LNCaP clone FGC (cell line): ENCODE results near the gene SYNE4.
A peak's percentile ranks its signal among the peaks of the same experiment; 100 is the strongest.

ENCODE experiments used
- DNase-seq: peaks from one replicate; pipeline ENCODE4 v3.0.0-alpha.2; 2011; ENCODE audit warnings: low read depth
- H3K4me3 ChIP-seq: 2 replicates; pipeline ENCODE4 v1.5.1; 2011; ENCODE audit warnings: mild to moderate bottlenecking, low read depth, low read length, control low read depth
- TF ChIP-seq, protein P1 (sequence below): IDR thresholded peaks from 2 replicates; pipeline ENCODE4 v1.5.1; 2012; ENCODE audit warnings: mild to moderate bottlenecking; ENCODE audit not compliant: control insufficient read depth, insufficient read depth; ENCODE audit errors: extremely low read depth

The SYNE4 gene

GRCh38 chr19:36009220-36009619 lies 607 bp upstream of the SYNE4 start:
- TF ChIP-seq, protein P1, sequence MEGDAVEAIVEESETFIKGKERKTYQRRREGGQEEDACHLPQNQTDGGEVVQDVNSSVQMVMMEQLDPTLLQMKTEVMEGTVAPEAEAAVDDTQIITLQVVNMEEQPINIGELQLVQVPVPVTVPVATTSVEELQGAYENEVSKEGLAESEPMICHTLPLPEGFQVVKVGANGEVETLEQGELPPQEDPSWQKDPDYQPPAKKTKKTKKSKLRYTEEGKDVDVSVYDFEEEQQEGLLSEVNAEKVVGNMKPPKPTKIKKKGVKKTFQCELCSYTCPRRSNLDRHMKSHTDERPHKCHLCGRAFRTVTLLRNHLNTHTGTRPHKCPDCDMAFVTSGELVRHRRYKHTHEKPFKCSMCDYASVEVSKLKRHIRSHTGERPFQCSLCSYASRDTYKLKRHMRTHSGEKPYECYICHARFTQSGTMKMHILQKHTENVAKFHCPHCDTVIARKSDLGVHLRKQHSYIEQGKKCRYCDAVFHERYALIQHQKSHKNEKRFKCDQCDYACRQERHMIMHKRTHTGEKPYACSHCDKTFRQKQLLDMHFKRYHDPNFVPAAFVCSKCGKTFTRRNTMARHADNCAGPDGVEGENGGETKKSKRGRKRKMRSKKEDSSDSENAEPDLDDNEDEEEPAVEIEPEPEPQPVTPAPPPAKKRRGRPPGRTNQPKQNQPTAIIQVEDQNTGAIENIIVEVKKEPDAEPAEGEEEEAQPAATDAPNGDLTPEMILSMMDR = no peak
- DNase-seq = peak; percentile 27
- peak overlapping the region; percentile 92 for H3K4me3 ChIP-seq

GRCh38 chr19:36006955-36007354 lies 1.7 kb downstream of the SYNE4 start:
- H3K4me3 ChIP-seq = peak overlapping the region; percentile 92
- TF ChIP-seq, protein P1 = no peak
- DNase-seq = no peak

DNA sequence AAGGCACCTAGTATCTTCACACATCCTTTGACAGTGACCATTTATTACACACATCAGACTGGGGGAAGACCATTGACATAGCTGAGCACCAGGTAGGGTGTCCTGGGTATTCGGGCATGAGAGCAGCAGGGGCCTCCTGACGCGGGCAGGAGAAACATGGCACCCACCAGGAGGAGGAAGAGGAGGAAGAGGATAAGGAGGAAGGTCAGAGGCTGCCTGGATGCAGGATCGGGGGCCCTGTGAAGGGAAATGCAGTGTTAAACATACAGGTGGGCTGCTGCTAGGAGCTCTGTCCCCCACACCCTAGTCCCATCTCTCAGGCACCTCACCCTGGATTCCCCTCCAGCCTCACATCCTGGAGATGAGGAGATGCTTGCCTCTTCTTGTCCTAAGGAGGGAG lies 5.3 kb downstream of the SYNE4 start:
- no peak for DNase-seq
- TF ChIP-seq, protein P1 = no peak
- H3K4me3 ChIP-seq = no peak overlapping the region

- DNase-seq = no peak
- TF ChIP-seq, protein P1 = no peak
- no peak overlapping the region for H3K4me3 ChIP-seq
These were observed 7.0 kb downstream of the SYNE4 start for GRCh38 chr19:36001605-36002004.

DNA sequence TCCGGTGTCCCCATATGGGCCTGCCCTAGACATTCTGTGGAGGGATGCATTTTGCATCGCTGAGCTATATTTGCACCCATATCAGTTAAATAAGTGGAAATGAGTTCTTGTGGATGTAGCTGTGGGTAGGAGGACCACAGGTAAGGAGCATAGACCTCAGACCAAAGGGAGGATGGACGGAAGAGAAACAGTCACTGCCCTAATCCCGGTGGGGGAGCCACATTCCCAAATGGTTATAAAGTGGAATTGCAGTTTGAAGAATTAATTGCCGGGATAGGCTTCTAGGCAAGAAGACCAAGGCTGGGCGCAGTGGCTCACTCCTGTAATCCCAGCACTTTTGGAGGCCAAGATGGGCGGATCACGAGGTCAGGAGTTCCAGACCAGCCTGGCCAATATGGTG lies 11.8 kb downstream of the SYNE4 start:
- TF ChIP-seq, protein P1 = no peak
- DNase-seq = no peak
- no peak overlapping the region for H3K4me3 ChIP-seq

GRCh38 chr19:35995048-35995993 lies 13.3 kb downstream of the SYNE4 start, which contains the start of gene SDHAF1:
SDHAF1 (plus strand) TSS chr19:35995188; CDS start chr19:35995275, 87 bp downstream.
- TF ChIP-seq, protein P1 = peak; percentile 23; the same call in 1 of the 2 replicates
- peak within 1 kb of the TSS; percentile 75 for H3K4me3 ChIP-seq
- peak; percentile 81 for DNase-seq
